Cardiac fibroblast (primary cell): Measurements from ENCODE around the gene DSCAML1.

ENCODE experiments used
- DNase-seq, 2 donors: peaks; one replicate each; pipeline versions ENCODE4 v3.0.0 to v3.0.0-alpha.2; 2010; ENCODE audit warnings: low read depth in 2 of 2
- H3K4me3 ChIP-seq, 2 donors: replicated peaks in 1 of 2; 1 replicate in 1 of 2; 2 replicates in 1 of 2; pipeline ENCODE4 v1.5.1; 2011; ENCODE audit warnings: low read depth in 2 of 2, low read length in 2 of 2, mild to moderate bottlenecking in 2 of 2, moderate library complexity in 1 of 2
- CTCF ChIP-seq: IDR thresholded peaks from one replicate; pipeline ENCODE4 v1.5.1; 2011; ENCODE audit warnings: low read depth, mild to moderate bottlenecking, low read length, inconsistent platforms

DSCAML1 gene

GRCh38 chr11:117489999-117490679 lies 306.9 kb downstream of the DSCAML1 start:
- TF ChIP-seq CTCF, result no peak
- DNase-seq, result no peak
- no peak overlapping the region for H3K4me3 ChIP-seq

- H3K4me3 ChIP-seq, result no peak overlapping the region
- no peak for DNase-seq
- no peak for TF ChIP-seq CTCF
These were observed 307.7 kb downstream of the DSCAML1 start for GRCh38 chr11:117488996-117489952.

GRCh38 chr11:117486059-117486458 lies 311.0 kb downstream of the DSCAML1 start:
- TF ChIP-seq CTCF, result no peak
- no peak for DNase-seq
- H3K4me3 ChIP-seq, result no peak overlapping the region

- no peak for TF ChIP-seq CTCF
- no peak for DNase-seq
- H3K4me3 ChIP-seq, result no peak overlapping the region
These were observed 312.9 kb downstream of the DSCAML1 start for GRCh38 chr11:117484156-117484555.

- no peak for DNase-seq
- no peak overlapping the region for H3K4me3 ChIP-seq
- TF ChIP-seq CTCF, result no peak
These were observed 313.6 kb downstream of the DSCAML1 start for GRCh38 chr11:117483372-117483771.

GRCh38 chr11:117482881-117483280 lies 314.1 kb downstream of the DSCAML1 start:
- DNase-seq, result no peak
- no peak for TF ChIP-seq CTCF
- no peak overlapping the region for H3K4me3 ChIP-seq
